HG03280 (cell line): ENCODE results near the gene CABLES1.
A peak's percentile ranks its signal among the peaks of the same experiment; 100 is the strongest.
"Not testable (repeated sequence)": the region's sequence is repeated elsewhere in the genome, so short reads cannot be mapped to it uniquely, and the experiment has no call there.

Experiments
- ATAC-seq: cut with Tn5 transposase; IDR thresholded peaks from one replicate; pipeline ENCODE4 v1.9.1; 2021; ENCODE audit warnings: mild to moderate bottlenecking, moderate library complexity; ENCODE audit not compliant: unreplicated experiment

Gene CABLES1

GRCh38 chr18:23281626-23282436, 146.5 kb downstream of the CABLES1 start:
- ATAC-seq, result no peak

- ATAC-seq, result no peak
These were observed 147.1 kb downstream of the CABLES1 start for GRCh38 chr18:23282437-23282781.

GRCh38 chr18:23283916-23284430, 148.7 kb downstream of the CABLES1 start:
- peak; percentile 52 for ATAC-seq

GRCh38 chr18:23284629-23285028, 149.3 kb downstream of the CABLES1 start:
- ATAC-seq, result no peak

GRCh38 chr18:23285581-23285980, 150.3 kb downstream of the CABLES1 start:
- not testable (repeated sequence) for ATAC-seq

- no peak for ATAC-seq
These were observed 156.3 kb downstream of the CABLES1 start for GRCh38 chr18:23291456-23292205.

GRCh38 chr18:23300231-23300805, 165.0 kb downstream of the CABLES1 start:
- no peak for ATAC-seq

- no peak for ATAC-seq
These were observed 166.7 kb downstream of the CABLES1 start for GRCh38 chr18:23301972-23302371.

GRCh38 chr18:23302511-23302850, 167.2 kb downstream of the CABLES1 start:
- no peak for ATAC-seq

- ATAC-seq, result no peak
These were observed 167.7 kb downstream of the CABLES1 start for GRCh38 chr18:23302851-23303527.

- no peak for ATAC-seq
These were observed 171.5 kb downstream of the CABLES1 start for GRCh38 chr18:23306822-23307221.

- no peak for ATAC-seq
These were observed 172.4 kb downstream of the CABLES1 start for GRCh38 chr18:23307567-23308295.
